Activated T-helper 17 cell treated with anti-CD3 and anti-CD28 coated beads, Interleukin-2, amount 50 U/mL, for 72 hours (primary cell): ENCODE results near the gene GFRA1. TPM values are rescaled to one million over a fixed set of nuclear protein-coding genes. Genes with fewer than 3 reads are reported as not detected.

Experiments
- ATAC-seq: fragments of 150-1000 bp; cut with Tn5 transposase; replicated peaks from 2 replicates; pipeline ENCODE4 v1.10.0; 2021; ENCODE audit warnings: mild to moderate bottlenecking, moderate library complexity
- H3K27ac Mint-ChIP-seq: one replicate; pipeline ENCODE4 v1.8.0; 2022; ENCODE audit warnings: mixed read lengths
- H3K27me3 Mint-ChIP-seq: one replicate; pipeline ENCODE4 v1.8.0; 2022; ENCODE audit warnings: mixed read lengths
- H3K36me3 Mint-ChIP-seq: one replicate; pipeline ENCODE4 v1.8.0; 2022; ENCODE audit warnings: low read depth, mild to moderate bottlenecking, mixed read lengths
- H3K4me1 Mint-ChIP-seq: one replicate; pipeline ENCODE4 v1.8.0; 2022; ENCODE audit warnings: mixed read lengths
- H3K4me3 Mint-ChIP-seq: one replicate; pipeline ENCODE4 v1.8.0; 2022; ENCODE audit warnings: mild to moderate bottlenecking, mixed read lengths
- H3K9me3 Mint-ChIP-seq: one replicate; pipeline ENCODE4 v1.8.0; 2022; ENCODE audit warnings: mixed read lengths
- total RNA-seq, 2 donors: library from RNA; stranded (reverse); gene quantifications; one replicate each; pipeline ENCODE4 v1.2.3, GENCODE V29; 2022

Gene GFRA1
- total RNA-seq, 2 donors from 2014 or later = not detected

GRCh38 chr10:116100984-116101383, 172.0 kb downstream of the GFRA1 start:
- Mint-ChIP-seq H3K27me3 (no peaks in the 10 kb centered on the region), H3K4me3 (no peak overlapping the region), H3K36me3 (no peaks in the 10 kb centered on the region), H3K9me3 (peaks cover 7% of the 10 kb centered on the region), H3K4me1 (no peaks in the 10 kb centered on the region), H3K27ac (no peak overlapping the region)
- ATAC-seq = no peak

GRCh38 chr10:116099023-116099420, 174.0 kb downstream of the GFRA1 start:
- Mint-ChIP-seq H3K27me3 (no peaks in the 10 kb centered on the region), H3K27ac (no peak overlapping the region), H3K36me3 (no peaks in the 10 kb centered on the region), H3K9me3 (peaks cover 7% of the 10 kb centered on the region), H3K4me3 (no peak overlapping the region), H3K4me1 (no peaks in the 10 kb centered on the region)
- ATAC-seq = no peak

GRCh38 chr10:116098411-116099022, 174.5 kb downstream of the GFRA1 start:
- H3K27me3 Mint-ChIP-seq = no peaks in the 10 kb centered on the region
- no peak overlapping the region for H3K27ac Mint-ChIP-seq
- no peak for ATAC-seq
- H3K4me1 Mint-ChIP-seq = no peaks in the 10 kb centered on the region
- H3K9me3 Mint-ChIP-seq = peaks cover 7% of the 10 kb centered on the region
- no peak overlapping the region for H3K4me3 Mint-ChIP-seq
- no peaks in the 10 kb centered on the region for H3K36me3 Mint-ChIP-seq

GRCh38 chr10:116097239-116097784, 175.7 kb downstream of the GFRA1 start:
- Mint-ChIP-seq H3K4me3 (no peak overlapping the region), H3K36me3 (no peaks in the 10 kb centered on the region), H3K27me3 (no peaks in the 10 kb centered on the region), H3K9me3 (peaks cover 7% of the 10 kb centered on the region), H3K27ac (no peak overlapping the region), H3K4me1 (no peaks in the 10 kb centered on the region)
- ATAC-seq = no peak

GRCh38 chr10:116096526-116096925, 176.5 kb downstream of the GFRA1 start:
- no peaks in the 10 kb centered on the region for H3K4me1 Mint-ChIP-seq
- H3K27ac Mint-ChIP-seq = no peak overlapping the region
- peaks cover 4% of the 10 kb centered on the region for H3K9me3 Mint-ChIP-seq
- H3K4me3 Mint-ChIP-seq = no peak overlapping the region
- no peaks in the 10 kb centered on the region for H3K36me3 Mint-ChIP-seq
- no peaks in the 10 kb centered on the region for H3K27me3 Mint-ChIP-seq
- no peak for ATAC-seq

- Mint-ChIP-seq H3K4me1 (no peaks in the 10 kb centered on the region), H3K36me3 (no peaks in the 10 kb centered on the region), H3K27ac (no peak overlapping the region), H3K27me3 (no peaks in the 10 kb centered on the region), H3K9me3 (no peaks in the 10 kb centered on the region), H3K4me3 (no peak overlapping the region)
- no peak for ATAC-seq
Measured at GRCh38 chr10:116094356-116094755, 178.7 kb downstream of the GFRA1 start.

GRCh38 chr10:116093031-116093430, 180.0 kb downstream of the GFRA1 start:
- H3K4me3 Mint-ChIP-seq = no peak overlapping the region
- H3K27ac Mint-ChIP-seq = no peak overlapping the region
- no peaks in the 10 kb centered on the region for H3K9me3 Mint-ChIP-seq
- H3K4me1 Mint-ChIP-seq = no peaks in the 10 kb centered on the region
- no peaks in the 10 kb centered on the region for H3K27me3 Mint-ChIP-seq
- ATAC-seq = no peak
- no peaks in the 10 kb centered on the region for H3K36me3 Mint-ChIP-seq

GRCh38 chr10:116088985-116089384, 184.0 kb downstream of the GFRA1 start:
- ATAC-seq = no peak
- Mint-ChIP-seq H3K36me3 (no peaks in the 10 kb centered on the region), H3K27me3 (no peaks in the 10 kb centered on the region), H3K27ac (no peak overlapping the region), H3K4me1 (no peaks in the 10 kb centered on the region), H3K4me3 (no peak overlapping the region), H3K9me3 (no peaks in the 10 kb centered on the region)

- H3K27me3 Mint-ChIP-seq = no peaks in the 10 kb centered on the region
- no peaks in the 10 kb centered on the region for H3K36me3 Mint-ChIP-seq
- H3K4me1 Mint-ChIP-seq = no peaks in the 10 kb centered on the region
- no peak overlapping the region for H3K4me3 Mint-ChIP-seq
- ATAC-seq = no peak
- no peaks in the 10 kb centered on the region for H3K9me3 Mint-ChIP-seq
- H3K27ac Mint-ChIP-seq = no peak overlapping the region
Measured at GRCh38 chr10:116085323-116085722, 187.7 kb downstream of the GFRA1 start.

GRCh38 chr10:116084161-116084560, 188.8 kb downstream of the GFRA1 start:
- no peak overlapping the region for H3K27ac Mint-ChIP-seq
- H3K27me3 Mint-ChIP-seq = no peaks in the 10 kb centered on the region
- no peaks in the 10 kb centered on the region for H3K9me3 Mint-ChIP-seq
- no peak overlapping the region for H3K4me3 Mint-ChIP-seq
- H3K4me1 Mint-ChIP-seq = no peaks in the 10 kb centered on the region
- no peaks in the 10 kb centered on the region for H3K36me3 Mint-ChIP-seq
- ATAC-seq = no peak

- H3K9me3 Mint-ChIP-seq = no peaks in the 10 kb centered on the region
Measured at GRCh38 chr10:116083226-116083762, 189.7 kb downstream of the GFRA1 start.

GRCh38 chr10:116082762-116083161, 190.2 kb downstream of the GFRA1 start:
- Mint-ChIP-seq H3K9me3 (no peaks in the 10 kb centered on the region), H3K36me3 (no peaks in the 10 kb centered on the region), H3K4me3 (no peak overlapping the region), H3K27ac (no peak overlapping the region), H3K27me3 (no peaks in the 10 kb centered on the region), H3K4me1 (no peaks in the 10 kb centered on the region)
- ATAC-seq = no peak

More at GRCh38 chr10:116083226-116083762, 189.7 kb downstream of the GFRA1 start:
- Mint-ChIP-seq H3K27me3 (no peaks in the 10 kb centered on the region), H3K36me3 (no peaks in the 10 kb centered on the region), H3K27ac (no peak overlapping the region), H3K4me3 (no peak overlapping the region), H3K4me1 (no peaks in the 10 kb centered on the region)
- ATAC-seq = no peak

GRCh38 chr10:116082206-116082605, 190.8 kb downstream of the GFRA1 start:
- Mint-ChIP-seq H3K36me3 (no peaks in the 10 kb centered on the region), H3K27me3 (no peaks in the 10 kb centered on the region), H3K27ac (no peak overlapping the region), H3K9me3 (no peaks in the 10 kb centered on the region), H3K4me1 (no peaks in the 10 kb centered on the region), H3K4me3 (no peak overlapping the region)
- no peak for ATAC-seq

GRCh38 chr10:116080553-116080952, 192.5 kb downstream of the GFRA1 start:
- no peak overlapping the region for H3K27ac Mint-ChIP-seq
- no peak for ATAC-seq
- no peaks in the 10 kb centered on the region for H3K9me3 Mint-ChIP-seq
- H3K4me3 Mint-ChIP-seq = no peak overlapping the region
- H3K27me3 Mint-ChIP-seq = no peaks in the 10 kb centered on the region
- H3K4me1 Mint-ChIP-seq = no peaks in the 10 kb centered on the region
- no peaks in the 10 kb centered on the region for H3K36me3 Mint-ChIP-seq

- no peak overlapping the region for H3K4me3 Mint-ChIP-seq
- no peak overlapping the region for H3K27ac Mint-ChIP-seq
- H3K36me3 Mint-ChIP-seq = no peaks in the 10 kb centered on the region
Measured at GRCh38 chr10:116079355-116079754, 193.7 kb downstream of the GFRA1 start.

More at GRCh38 chr10:116079355-116079754, 193.7 kb downstream of the GFRA1 start:
- Mint-ChIP-seq H3K9me3 (no peaks in the 10 kb centered on the region), H3K4me1 (no peaks in the 10 kb centered on the region), H3K27me3 (no peaks in the 10 kb centered on the region)
- no peak for ATAC-seq
